Astrocyte of the spinal cord (primary cell): Measurements from ENCODE around the gene NT5C3B.
A peak's percentile ranks its signal among the peaks of the same experiment; 100 is the strongest.

Source experiments
- DNase-seq: peaks from one replicate; pipeline ENCODE4 v3.0.0; 2011; ENCODE audit warnings: low read depth, low spot score
- H3K4me3 ChIP-seq: 2 replicates; pipeline ENCODE4 v1.5.1; 2011; ENCODE audit warnings: low read depth, mild to moderate bottlenecking, low read length, moderate library complexity
- in situ Hi-C: cut with HindIII; loops from 2 replicates; pipeline ENCODE4 v1.10.0; 2017; ENCODE audit warnings: low sequenced_read_pairs
- TF ChIP-seq, protein P1 (sequence below): IDR thresholded peaks from 2 replicates; pipeline ENCODE4 v1.5.1; 2012; ENCODE audit warnings: low read depth, mild to moderate bottlenecking, low read length, inconsistent platforms

The NT5C3B gene

GRCh38 chr17:41870627-41871026 is 34.6 kb upstream of the NT5C3B start:
- H3K4me3 ChIP-seq = no peak overlapping the region
- in situ Hi-C loops = no loop called here
- TF ChIP-seq, protein P1, sequence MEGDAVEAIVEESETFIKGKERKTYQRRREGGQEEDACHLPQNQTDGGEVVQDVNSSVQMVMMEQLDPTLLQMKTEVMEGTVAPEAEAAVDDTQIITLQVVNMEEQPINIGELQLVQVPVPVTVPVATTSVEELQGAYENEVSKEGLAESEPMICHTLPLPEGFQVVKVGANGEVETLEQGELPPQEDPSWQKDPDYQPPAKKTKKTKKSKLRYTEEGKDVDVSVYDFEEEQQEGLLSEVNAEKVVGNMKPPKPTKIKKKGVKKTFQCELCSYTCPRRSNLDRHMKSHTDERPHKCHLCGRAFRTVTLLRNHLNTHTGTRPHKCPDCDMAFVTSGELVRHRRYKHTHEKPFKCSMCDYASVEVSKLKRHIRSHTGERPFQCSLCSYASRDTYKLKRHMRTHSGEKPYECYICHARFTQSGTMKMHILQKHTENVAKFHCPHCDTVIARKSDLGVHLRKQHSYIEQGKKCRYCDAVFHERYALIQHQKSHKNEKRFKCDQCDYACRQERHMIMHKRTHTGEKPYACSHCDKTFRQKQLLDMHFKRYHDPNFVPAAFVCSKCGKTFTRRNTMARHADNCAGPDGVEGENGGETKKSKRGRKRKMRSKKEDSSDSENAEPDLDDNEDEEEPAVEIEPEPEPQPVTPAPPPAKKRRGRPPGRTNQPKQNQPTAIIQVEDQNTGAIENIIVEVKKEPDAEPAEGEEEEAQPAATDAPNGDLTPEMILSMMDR = no peak
- no peak for DNase-seq

DNA sequence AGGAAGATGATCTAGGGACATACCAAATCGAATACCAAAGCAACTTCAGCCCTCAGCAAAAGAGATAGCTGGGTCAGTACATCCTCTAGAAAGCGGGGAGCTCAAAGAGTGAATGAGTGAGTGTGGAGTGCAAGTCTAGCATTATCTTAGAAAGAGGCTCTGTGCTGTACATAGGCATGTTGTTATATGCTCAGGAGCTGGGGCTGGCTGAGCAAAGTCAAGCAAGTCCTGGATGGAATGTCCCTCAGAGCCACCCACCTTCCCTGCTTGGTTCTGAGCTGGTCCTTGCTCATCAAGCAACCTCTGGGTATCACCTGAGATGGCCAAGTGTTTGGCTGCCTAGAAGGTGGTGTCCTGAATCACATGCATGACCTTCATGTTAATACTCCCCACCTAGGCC is 34.1 kb upstream of the NT5C3B start:
- H3K4me3 ChIP-seq = no peak overlapping the region
- TF ChIP-seq, protein P1 = no peak
- no peak for DNase-seq
- in situ Hi-C loops = no loop called here

DNA sequence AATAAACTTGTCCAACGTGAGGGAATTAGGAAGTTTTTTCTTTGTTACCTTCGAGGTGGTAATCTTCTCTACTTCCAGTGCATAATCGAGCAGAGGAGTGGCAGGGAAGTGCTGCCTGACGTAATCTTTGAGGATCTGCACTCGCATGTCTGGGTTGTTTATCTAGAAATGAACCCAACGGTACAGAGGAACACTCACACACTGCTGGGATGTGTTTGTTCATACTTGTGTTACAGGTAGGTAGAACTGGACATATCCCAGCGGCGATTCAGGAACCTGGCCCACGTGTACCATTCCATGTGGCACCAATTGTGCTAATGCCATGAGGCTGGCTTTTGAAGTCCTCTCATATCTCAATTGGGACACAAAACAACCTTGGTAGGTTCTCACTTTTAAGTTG is 33.4 kb upstream of the NT5C3B start:
- TF ChIP-seq, protein P1 = no peak
- H3K4me3 ChIP-seq = no peak overlapping the region
- no peak for DNase-seq
- in situ Hi-C loops = no loop called here

DNA sequence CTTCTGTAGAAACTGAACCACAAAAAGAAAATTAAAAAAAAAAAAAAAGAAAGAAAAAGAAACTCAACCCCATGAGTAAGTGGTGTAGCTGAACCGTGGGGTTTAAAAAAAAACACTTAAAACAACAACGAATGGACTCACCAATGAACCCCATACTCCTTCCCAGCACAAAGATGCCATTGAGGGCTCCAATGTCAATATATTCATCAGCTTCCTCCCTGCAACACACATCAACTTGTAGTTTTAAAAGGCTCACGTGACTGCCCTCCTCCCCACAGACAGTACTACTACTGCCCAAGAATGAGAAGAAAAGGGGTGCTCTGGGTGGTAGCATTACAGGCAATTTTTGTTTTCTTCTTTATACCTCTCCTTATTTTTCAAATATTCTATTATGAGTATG is 32.5 kb upstream of the NT5C3B start:
- TF ChIP-seq, protein P1 = no peak
- H3K4me3 ChIP-seq = no peak overlapping the region
- in situ Hi-C loops = no loop called here
- no peak for DNase-seq

DNA sequence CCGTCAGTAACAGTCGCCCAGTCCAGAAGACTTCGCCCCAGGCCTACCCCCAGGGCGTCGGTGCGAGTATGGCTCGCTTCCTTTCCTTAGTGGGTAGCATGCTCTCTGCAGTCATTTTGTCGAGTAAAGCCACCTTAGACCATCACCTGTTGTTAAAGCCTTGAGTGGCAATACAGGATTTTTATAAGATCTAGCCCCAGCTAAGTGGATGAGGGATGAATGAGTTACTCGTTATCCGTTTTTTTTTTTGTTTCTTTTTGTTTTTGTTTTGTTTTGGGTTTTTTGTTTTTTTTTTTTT is 29.5 kb upstream of the NT5C3B start:
- in situ Hi-C loops = no loop called here
- TF ChIP-seq, protein P1 = no peak

GRCh38 chr17:41864836-41865595 is 29.0 kb upstream of the NT5C3B start, which contains the start of gene KLHL11:
Gene KLHL11, minus strand, starts transcription at chr17:41865423. Its CDS starts 53 bp downstream, at chr17:41865370.
- DNase-seq = peak; percentile 91
- TF ChIP-seq, protein P1 = no peak
- H3K4me3 ChIP-seq = peak within 1 kb of the TSS; percentile 93
- in situ Hi-C loops = no loop called here

More for the DNA sequence above, 29.5 kb upstream of the NT5C3B start:
- DNase-seq = no peak
- H3K4me3 ChIP-seq = peak overlapping the region; percentile 29

DNA sequence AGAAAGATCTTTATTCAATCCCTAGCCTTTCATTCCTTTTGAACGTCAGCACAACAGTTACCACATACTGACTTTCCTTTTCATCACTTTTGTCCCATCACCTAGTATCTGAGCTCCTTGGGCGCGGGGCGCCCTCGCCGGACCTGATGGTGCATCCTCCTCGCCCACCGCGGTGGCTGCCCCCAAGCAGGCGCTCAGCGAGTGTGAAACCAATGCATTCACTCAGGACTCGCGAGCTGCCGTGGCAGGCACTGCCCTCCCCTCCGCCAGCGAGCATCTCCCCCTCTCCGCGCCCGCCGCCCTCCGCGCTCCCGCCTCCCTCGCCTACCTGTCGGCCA is 28.4 kb upstream of the NT5C3B start:
- DNase-seq = no peak
- in situ Hi-C loops = no loop called here
- peak overlapping the region; percentile 93 for H3K4me3 ChIP-seq
- TF ChIP-seq, protein P1 = no peak
